ENCODE data around the gene APOBEC3B. TPM values are rescaled to one million over a fixed set of nuclear protein-coding genes. Genes with fewer than 3 reads are reported as not detected.
A peak's percentile ranks its signal among the peaks of the same experiment; 100 is the strongest.
"Not testable (repeated sequence)": the region's sequence is repeated elsewhere in the genome, so short reads cannot be mapped to it uniquely, and the experiment has no call there.

Gene APOBEC3B
- total RNA-seq, 1 donor from 2014 or later: 12.3 TPM

- DNase-seq (ENCODE audit: low read depth, low spot score): no peak
- no peak for TF ChIP-seq CTCF (conservative IDR thresholded peaks at IDR 0.05)
- no peak overlapping the region for H3K4me3 Mint-ChIP-seq
- H3K9me3 Mint-ChIP-seq: no peaks in the 10 kb centered on the region
- H3K4me1 Mint-ChIP-seq: no peaks in the 10 kb centered on the region
- H3K27me3 Mint-ChIP-seq (ENCODE audit: low read depth): peaks cover 14% of the 10 kb centered on the region
- H3K36me3 Mint-ChIP-seq (ENCODE audit: low read depth): no peaks in the 10 kb centered on the region
- H3K27ac Mint-ChIP-seq (ENCODE audit: unreplicated experiment): no peak overlapping the region
Measured at GRCh38 chr22:38971791-38972190, 10.4 kb upstream of the APOBEC3B start.

- H3K36me3 Mint-ChIP-seq (ENCODE audit: low read depth): peaks cover 2% of the 10 kb centered on the region
- H3K27ac Mint-ChIP-seq (ENCODE audit: unreplicated experiment): no peak overlapping the region
- peaks cover 3% of the 10 kb centered on the region for H3K9me3 Mint-ChIP-seq
- H3K4me3 Mint-ChIP-seq: no peak overlapping the region
- TF ChIP-seq CTCF (conservative IDR thresholded peaks at IDR 0.05): no peak
- no peaks in the 10 kb centered on the region for H3K4me1 Mint-ChIP-seq
- peaks cover 14% of the 10 kb centered on the region for H3K27me3 Mint-ChIP-seq (ENCODE audit: low read depth)
- no peak for DNase-seq (ENCODE audit: low read depth, low spot score)
Measured at GRCh38 chr22:38972558-38972957, 9.6 kb upstream of the APOBEC3B start.

GRCh38 chr22:38973289-38974169 is 8.6 kb upstream of the APOBEC3B start:
- Mint-ChIP-seq H3K9me3 (peaks cover 3% of the 10 kb centered on the region), H3K27ac (ENCODE audit: unreplicated experiment) (no peak overlapping the region), H3K36me3 (ENCODE audit: low read depth) (peaks cover 2% of the 10 kb centered on the region), H3K4me3 (no peak overlapping the region), H3K27me3 (ENCODE audit: low read depth) (peaks cover 17% of the 10 kb centered on the region), H3K4me1 (no peaks in the 10 kb centered on the region)
- DNase-seq (ENCODE audit: low read depth, low spot score): peak; percentile 62
- peak; percentile 86 for TF ChIP-seq CTCF (conservative IDR thresholded peaks at IDR 0.05)

GRCh38 chr22:38974170-38974825 is 7.8 kb upstream of the APOBEC3B start:
- Mint-ChIP-seq H3K9me3 (peaks cover 3% of the 10 kb centered on the region), H3K36me3 (ENCODE audit: low read depth) (peaks cover 2% of the 10 kb centered on the region), H3K4me1 (no peaks in the 10 kb centered on the region), H3K4me3 (no peak overlapping the region), H3K27me3 (ENCODE audit: low read depth) (peaks cover 17% of the 10 kb centered on the region), H3K27ac (ENCODE audit: unreplicated experiment) (no peak overlapping the region)
- DNase-seq (ENCODE audit: low read depth, low spot score): no peak
- no peak for TF ChIP-seq CTCF (conservative IDR thresholded peaks at IDR 0.05)

- H3K36me3 Mint-ChIP-seq (ENCODE audit: low read depth): peaks cover 2% of the 10 kb centered on the region
- H3K27me3 Mint-ChIP-seq (ENCODE audit: low read depth): peaks cover 17% of the 10 kb centered on the region
- peaks cover 3% of the 10 kb centered on the region for H3K9me3 Mint-ChIP-seq
- no peaks in the 10 kb centered on the region for H3K4me1 Mint-ChIP-seq
- no peak overlapping the region for H3K4me3 Mint-ChIP-seq
- DNase-seq (ENCODE audit: low read depth, low spot score): no peak
- no peak overlapping the region for H3K27ac Mint-ChIP-seq (ENCODE audit: unreplicated experiment)
- TF ChIP-seq CTCF (conservative IDR thresholded peaks at IDR 0.05): no peak
Measured at GRCh38 chr22:38974826-38975175, 7.3 kb upstream of the APOBEC3B start.

GRCh38 chr22:38977289-38977688 is 4.9 kb upstream of the APOBEC3B start:
- not testable (repeated sequence) for DNase-seq (ENCODE audit: low read depth, low spot score); H3K36me3 Mint-ChIP-seq (ENCODE audit: low read depth); H3K4me3 Mint-ChIP-seq; H3K9me3 Mint-ChIP-seq; H3K27me3 Mint-ChIP-seq (ENCODE audit: low read depth); H3K27ac Mint-ChIP-seq (ENCODE audit: unreplicated experiment)
- peaks cover 11% of the 10 kb centered on the region for H3K4me1 Mint-ChIP-seq

GRCh38 chr22:38980587-38980986 is 1.6 kb upstream of the APOBEC3B start:
- H3K4me3 Mint-ChIP-seq; H3K27ac Mint-ChIP-seq (ENCODE audit: unreplicated experiment); H3K27me3 Mint-ChIP-seq (ENCODE audit: low read depth); H3K36me3 Mint-ChIP-seq (ENCODE audit: low read depth); H3K9me3 Mint-ChIP-seq; DNase-seq (ENCODE audit: low read depth, low spot score): not testable (repeated sequence)
- peaks cover 17% of the 10 kb centered on the region for H3K4me1 Mint-ChIP-seq
